A673 (cell line): ENCODE results near the gene DNAAF8. TPM values are rescaled to one million over a fixed set of nuclear protein-coding genes. Genes with fewer than 3 reads are reported as not detected.

Experiments used
- BruUV-seq: library from RNA; stranded (reverse); fragments of 400-500 nt; replicated peaks from 2 replicates; lab custom pipeline; 2021; lab: Mats Ljungman, UMichigan
- CTCF ChIA-PET: fragments of 300-600 bp; sonication (Branson Sonifier 250); formaldehyde crosslinking; loops from one replicate; lab custom pipeline; 2022; ENCODE audit warnings: antibody characterized with exemption; lab: Charles Lee
- POLR2A ChIA-PET: fragments of 300-600 bp; sonication (Branson Sonifier 250); formaldehyde crosslinking; loops from one replicate; lab custom pipeline; 2022; ENCODE audit warnings: antibody characterized with exemption; ENCODE audit not compliant: low non-redundant PET; lab: Charles Lee
- DNase-seq: peaks from one replicate; pipeline ENCODE4 v3.0.0-alpha.2; 2015; ENCODE audit warnings: low spot score
- H3K27ac ChIP-seq: fragments of 200-600 bp; sonication (generic); 2 replicates; pipeline ENCODE4 v1.5.1; 2016; ENCODE audit warnings: mixed run types, low read depth, mild to moderate bottlenecking, mixed read lengths, antibody characterized with exemption, low read length; ENCODE audit not compliant: poor library complexity, severe bottlenecking
- H3K27me3 ChIP-seq: fragments of 200-600 bp; sonication (generic); replicated peaks from 2 replicates; pipeline ENCODE4 v1.6.1; 2017; ENCODE audit warnings: mixed run types, low read depth, mild to moderate bottlenecking, mixed read lengths, antibody characterized with exemption, low read length; ENCODE audit not compliant: insufficient read depth, poor library complexity
- H3K36me3 ChIP-seq: fragments of 200-600 bp; sonication (generic); 2 replicates; pipeline ENCODE4 v1.6.1; 2016; ENCODE audit warnings: mixed run types, mild to moderate bottlenecking, mixed read lengths, antibody characterized with exemption, low read length; ENCODE audit not compliant: insufficient read depth, poor library complexity, severe bottlenecking
- H3K4me1 ChIP-seq: fragments of 200-600 bp; sonication (generic); 2 replicates; pipeline ENCODE4 v1.6.1; 2017; ENCODE audit warnings: mixed run types, mild to moderate bottlenecking, mixed read lengths, antibody characterized with exemption, low read length; ENCODE audit not compliant: insufficient read depth, poor library complexity, severe bottlenecking
- H3K4me3 ChIP-seq: fragments of 200-600 bp; sonication (generic); 2 replicates; pipeline ENCODE4 v1.5.1; 2016; ENCODE audit warnings: low read depth, mixed run types, mild to moderate bottlenecking, mixed read lengths, low read length; ENCODE audit not compliant: poor library complexity, severe bottlenecking
- H3K9me3 ChIP-seq: fragments of 200-600 bp; sonication (generic); 2 replicates; pipeline ENCODE4 v1.6.1; 2016; ENCODE audit warnings: mixed run types, low read depth, mild to moderate bottlenecking, mixed read lengths, antibody characterized with exemption, low read length; ENCODE audit not compliant: poor library complexity, severe bottlenecking
- EZH2 ChIP-seq: fragments of 200-600 bp; sonication (generic); IDR thresholded peaks from 2 replicates; pipeline ENCODE4 v1.6.1; 2017; ENCODE audit warnings: borderline replicate concordance, low read depth, mild to moderate bottlenecking, mixed read lengths, antibody characterized with exemption, low read length; ENCODE audit not compliant: poor library complexity, severe bottlenecking
- intact Hi-C: fragments of 100-400 bp; cut with micrococcal nuclease; formaldehyde crosslinking; loops from one replicate; pipeline ENCODE4 v1.10.0; 2022; ENCODE audit not compliant: unreplicated experiment
- total RNA-seq: library from RNA; stranded (reverse); gene quantifications from 2 replicates; pipeline ENCODE4 v1.2.3, GENCODE V29; 2021
- TF ChIP-seq, protein P1 (sequence below): fragments of 300-800, 200-600 bp; sonication (generic); conservative IDR thresholded peaks from 2 replicates; pipeline ENCODE4 v1.5.1; 2017; ENCODE audit warnings: low read depth, mild to moderate bottlenecking, antibody characterized with exemption, low read length, moderate library complexity, mixed read lengths

DNAAF8 gene
- total RNA-seq, 1 experiment from 2014 or later, result 0.15 TPM

DNA sequence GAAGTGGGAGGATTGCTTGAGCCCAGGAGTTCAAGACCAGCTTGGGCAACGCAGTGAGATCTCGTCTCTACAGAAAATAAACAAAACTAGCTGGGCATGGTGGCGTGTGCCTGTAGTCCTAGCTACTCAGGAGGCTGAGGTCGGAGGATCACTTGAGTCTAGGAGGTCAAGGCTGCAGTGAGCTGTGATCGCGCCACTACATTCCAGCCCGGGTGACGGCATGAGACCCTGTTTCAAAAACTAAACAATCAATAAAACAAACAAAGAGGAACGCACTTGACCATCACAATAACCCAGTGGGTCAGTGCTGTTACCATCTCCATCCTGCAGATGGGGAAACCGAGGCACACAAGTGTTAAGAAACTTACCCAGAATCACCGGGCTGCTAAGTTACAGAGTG, 18.9 kb downstream of the DNAAF8 start:
- Histone ChIP-seq H3K27ac (no peak overlapping the region), H3K36me3 (peaks cover 44% of the 10 kb centered on the region), H3K27me3 (no peaks in the 10 kb centered on the region), H3K9me3 (no peaks in the 10 kb centered on the region), H3K4me3 (no peak overlapping the region), H3K4me1 (no peaks in the 10 kb centered on the region)
- intact Hi-C loops, result no loop called here
- no peak for TF ChIP-seq EZH2
- DNase-seq, result no peak
- CTCF ChIA-PET, result no interaction called here
- POLR2A ChIA-PET, result no interaction called here
- BruUV-seq, result no TSS peak

- BruUV-seq, result no TSS peak
- Histone ChIP-seq H3K36me3 (peaks cover 58% of the 10 kb centered on the region), H3K27ac (no peak overlapping the region)
These were observed 20.5 kb downstream of the DNAAF8 start for GRCh38 chr16:4754865-4755264.

GRCh38 chr16:4755687-4756086, 21.4 kb downstream of the DNAAF8 start:
- TF ChIP-seq EZH2, result no peak
- TF ChIP-seq, protein P1, sequence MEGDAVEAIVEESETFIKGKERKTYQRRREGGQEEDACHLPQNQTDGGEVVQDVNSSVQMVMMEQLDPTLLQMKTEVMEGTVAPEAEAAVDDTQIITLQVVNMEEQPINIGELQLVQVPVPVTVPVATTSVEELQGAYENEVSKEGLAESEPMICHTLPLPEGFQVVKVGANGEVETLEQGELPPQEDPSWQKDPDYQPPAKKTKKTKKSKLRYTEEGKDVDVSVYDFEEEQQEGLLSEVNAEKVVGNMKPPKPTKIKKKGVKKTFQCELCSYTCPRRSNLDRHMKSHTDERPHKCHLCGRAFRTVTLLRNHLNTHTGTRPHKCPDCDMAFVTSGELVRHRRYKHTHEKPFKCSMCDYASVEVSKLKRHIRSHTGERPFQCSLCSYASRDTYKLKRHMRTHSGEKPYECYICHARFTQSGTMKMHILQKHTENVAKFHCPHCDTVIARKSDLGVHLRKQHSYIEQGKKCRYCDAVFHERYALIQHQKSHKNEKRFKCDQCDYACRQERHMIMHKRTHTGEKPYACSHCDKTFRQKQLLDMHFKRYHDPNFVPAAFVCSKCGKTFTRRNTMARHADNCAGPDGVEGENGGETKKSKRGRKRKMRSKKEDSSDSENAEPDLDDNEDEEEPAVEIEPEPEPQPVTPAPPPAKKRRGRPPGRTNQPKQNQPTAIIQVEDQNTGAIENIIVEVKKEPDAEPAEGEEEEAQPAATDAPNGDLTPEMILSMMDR, result no peak
- no peaks in the 10 kb centered on the region for H3K27me3 ChIP-seq
- H3K27ac ChIP-seq, result no peak overlapping the region
- no TSS peak for BruUV-seq
- H3K9me3 ChIP-seq, result no peaks in the 10 kb centered on the region
- intact Hi-C loops, result no loop called here
- no peak overlapping the region for H3K4me3 ChIP-seq
- no peak for DNase-seq
- peaks cover 65% of the 10 kb centered on the region for H3K36me3 ChIP-seq
- H3K4me1 ChIP-seq, result no peaks in the 10 kb centered on the region
- POLR2A ChIA-PET, result no interaction called here
- CTCF ChIA-PET, result no interaction called here

More at GRCh38 chr16:4754865-4755264, 20.5 kb downstream of the DNAAF8 start:
- intact Hi-C loops, result no loop called here
- TF ChIP-seq, protein P1, result no peak
- no peak for TF ChIP-seq EZH2
- ChIA-PET CTCF (no interaction called here), POLR2A (no interaction called here)
- DNase-seq, result no peak
- Histone ChIP-seq H3K4me3 (no peak overlapping the region), H3K4me1 (no peaks in the 10 kb centered on the region), H3K9me3 (no peaks in the 10 kb centered on the region), H3K27me3 (no peaks in the 10 kb centered on the region)

GRCh38 chr16:4760221-4760910, 26.0 kb downstream of the DNAAF8 start:
- H3K27me3 ChIP-seq, result no peaks in the 10 kb centered on the region
- TF ChIP-seq, protein P1, result no peak
- TF ChIP-seq EZH2, result no peak
- ChIA-PET POLR2A (no interaction called here), CTCF (no interaction called here)
- intact Hi-C loops, result no loop called here
- H3K27ac ChIP-seq, result no peak overlapping the region
- no peak for DNase-seq
- H3K36me3 ChIP-seq, result peaks cover 60% of the 10 kb centered on the region
- no peaks in the 10 kb centered on the region for H3K4me1 ChIP-seq
- H3K4me3 ChIP-seq, result no peak overlapping the region
- BruUV-seq, result no TSS peak
- H3K9me3 ChIP-seq, result no peaks in the 10 kb centered on the region
